Body of pancreas (tissue), 4 donors: ENCODE data around the gene DYNC1I1. TPM values are rescaled to one million over a fixed set of nuclear protein-coding genes. Genes with fewer than 3 reads are reported as not detected.
A peak's percentile ranks its signal among the peaks of the same experiment; 100 is the strongest.

Source experiments
- ATAC-seq: fragments of 150-250 bp; one replicate; pipeline ENCODE4 v1.9.1; 2016
- DNase-seq, 4 donors: peaks; one replicate each; pipeline ENCODE4 v3.0.0-alpha.2; 2019
- H3K27ac ChIP-seq, 4 donors: fragments of 200-600 bp; sonication (generic); 1 replicate in 3 of 4; 2 replicates in 1 of 4; pipeline versions ENCODE4 v1.5.1 to v1.6.1; 2016 to 2019; ENCODE audit warnings: mild to moderate bottlenecking in 1 of 4, mixed read lengths in 1 of 4, moderate library complexity in 1 of 4
- H3K27me3 ChIP-seq, 2 donors: fragments of 200-600 bp; sonication (generic); one replicate each; pipeline ENCODE4 v1.6.0; 2016; ENCODE audit warnings: mild to moderate bottlenecking in 1 of 2
- H3K36me3 ChIP-seq, 2 donors: fragments of 200-600 bp; sonication (generic); replicated peaks in 1 of 2; 2 replicates each; pipeline ENCODE4 v1.5.1; 2016; ENCODE audit warnings: low read depth in 2 of 2; ENCODE audit not compliant: insufficient read depth in 1 of 2
- H3K4me1 ChIP-seq: fragments of 200-600 bp; sonication (generic); one replicate; pipeline ENCODE4 v1.6.0; 2016
- H3K4me3 ChIP-seq, 2 donors: fragments of 200-600 bp; sonication (generic); 1 replicate in 1 of 2; 2 replicates in 1 of 2; pipeline ENCODE4 v1.5.1; 2016 to 2019
- H3K9me3 ChIP-seq, 3 donors: fragments of 200-600 bp; sonication (generic); 1 replicate in 2 of 3; 2 replicates in 1 of 3; pipeline ENCODE4 v1.5.1; 2016
- POLR2A ChIP-seq, 3 donors: fragments of 450-650 bp; IDR thresholded peaks; one replicate each; pipeline ENCODE4 v1.6.1; 2016; ENCODE audit warnings: antibody characterized with exemption in 3 of 3, mild to moderate bottlenecking in 2 of 3
- WGBS, 2 donors: methylation state at CpG; one replicate each; pipeline ENCODE4 v1.1.5; 2017; 5-methylcytosine and 5-hydroxymethylcytosine counted together
- intact Hi-C: fragments of 100-400 bp; cut with DNase I; formaldehyde crosslinking; loops from one replicate; pipeline ENCODE4 v1.15.1; 2023
- total RNA-seq, 2 donors: library from RNA; depleted of rRNA; stranded (reverse); fragments of >200 nt; gene quantifications; one replicate each; pipeline ENCODE4 v1.1.0, GENCODE V29; 2016
- TF ChIP-seq, protein P1 (sequence below), 7 experiments: fragments of 450-650 bp in 4 of 7; fragments of 200-600 bp in 3 of 7; sonication (generic) in 3 of 7; IDR thresholded peaks; one replicate each; pipeline ENCODE4 v1.5.1; 2016 to 2019; ENCODE audit warnings: antibody characterized with exemption in 7 of 7

The DYNC1I1 gene
- total RNA-seq, 2 donors from 2014 or later: 1.3 to 4.2 TPM

DNA sequence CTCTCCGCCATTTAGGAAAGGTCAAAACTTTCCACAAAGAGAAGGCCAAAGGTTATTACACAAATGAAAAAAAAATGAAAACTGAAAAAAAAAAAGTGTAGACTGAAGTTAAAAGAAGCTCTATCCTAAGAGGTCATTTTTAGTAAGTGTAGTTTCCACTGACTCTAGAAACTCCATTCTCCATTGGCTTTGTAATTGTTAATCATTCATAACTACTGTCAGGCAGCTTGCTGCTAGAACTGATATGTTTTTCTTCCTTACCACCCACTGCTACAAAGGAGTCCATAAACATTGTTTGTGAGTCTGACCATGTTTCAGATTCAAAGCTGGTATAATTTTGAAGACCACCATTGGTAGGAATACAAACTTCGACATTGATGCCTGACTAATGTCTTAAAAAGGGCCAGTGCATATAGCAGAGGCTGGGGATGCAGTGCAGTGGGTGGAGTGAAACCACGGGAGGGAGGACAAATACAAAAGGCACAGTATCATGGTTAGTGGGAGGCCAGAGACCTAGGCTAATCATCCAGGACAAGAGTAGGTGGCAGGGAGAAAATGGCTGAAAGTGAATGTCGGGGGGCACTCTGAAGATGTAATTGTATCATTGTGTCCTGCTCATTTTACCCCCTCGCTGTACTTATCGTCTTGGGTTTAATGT lies 16.9 kb upstream of the DYNC1I1 start:
- DNase-seq (no peak), ATAC-seq (no peak)
- no peaks in the 10 kb centered on the region for H3K4me1 ChIP-seq
- H3K36me3 ChIP-seq: no peaks in the 10 kb centered on the region
- TF ChIP-seq, protein P1, sequence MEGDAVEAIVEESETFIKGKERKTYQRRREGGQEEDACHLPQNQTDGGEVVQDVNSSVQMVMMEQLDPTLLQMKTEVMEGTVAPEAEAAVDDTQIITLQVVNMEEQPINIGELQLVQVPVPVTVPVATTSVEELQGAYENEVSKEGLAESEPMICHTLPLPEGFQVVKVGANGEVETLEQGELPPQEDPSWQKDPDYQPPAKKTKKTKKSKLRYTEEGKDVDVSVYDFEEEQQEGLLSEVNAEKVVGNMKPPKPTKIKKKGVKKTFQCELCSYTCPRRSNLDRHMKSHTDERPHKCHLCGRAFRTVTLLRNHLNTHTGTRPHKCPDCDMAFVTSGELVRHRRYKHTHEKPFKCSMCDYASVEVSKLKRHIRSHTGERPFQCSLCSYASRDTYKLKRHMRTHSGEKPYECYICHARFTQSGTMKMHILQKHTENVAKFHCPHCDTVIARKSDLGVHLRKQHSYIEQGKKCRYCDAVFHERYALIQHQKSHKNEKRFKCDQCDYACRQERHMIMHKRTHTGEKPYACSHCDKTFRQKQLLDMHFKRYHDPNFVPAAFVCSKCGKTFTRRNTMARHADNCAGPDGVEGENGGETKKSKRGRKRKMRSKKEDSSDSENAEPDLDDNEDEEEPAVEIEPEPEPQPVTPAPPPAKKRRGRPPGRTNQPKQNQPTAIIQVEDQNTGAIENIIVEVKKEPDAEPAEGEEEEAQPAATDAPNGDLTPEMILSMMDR (IDR thresholded peaks at IDR 0.05): no peak
- TF ChIP-seq POLR2A (IDR thresholded peaks at IDR 0.05): no peak
- no peaks in the 10 kb centered on the region for H3K27me3 ChIP-seq
- no peaks in the 10 kb centered on the region for H3K9me3 ChIP-seq
- H3K27ac ChIP-seq: no peak overlapping the region
- H3K4me3 ChIP-seq: no peak overlapping the region
- 78 to 83% methylated on average over 6 of the region's 6 CpGs for WGBS, 2 donors
- intact Hi-C loops: no loop called here

DNA sequence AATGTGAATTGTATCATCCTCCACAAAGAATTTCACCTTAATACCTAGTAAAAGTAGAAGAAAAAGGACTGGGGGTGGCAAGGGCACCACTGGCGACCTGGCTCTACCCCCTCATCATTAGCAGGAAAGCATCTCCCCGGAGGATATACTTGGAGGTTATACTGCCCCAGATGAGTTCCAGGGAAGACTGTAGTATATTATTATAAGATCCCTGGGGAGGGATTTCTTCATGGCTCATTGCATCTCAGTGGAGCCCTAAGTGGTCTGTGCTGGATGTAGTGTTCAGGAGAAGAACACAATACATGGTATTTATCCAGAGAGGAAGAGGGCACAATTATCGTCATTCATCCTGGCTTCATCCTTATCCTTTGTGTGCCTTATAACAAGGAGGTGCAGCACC lies 14.2 kb upstream of the DYNC1I1 start:
- DNase-seq (no peak), ATAC-seq (no peak)
- no peak for TF ChIP-seq POLR2A (IDR thresholded peaks at IDR 0.05)
- TF ChIP-seq, protein P1 (IDR thresholded peaks at IDR 0.05): no peak
- H3K4me1 ChIP-seq: no peaks in the 10 kb centered on the region
- intact Hi-C loops: no loop called here
- no peak overlapping the region for H3K4me3 ChIP-seq
- 50 to 73% methylated on average over 3 of the region's 3 CpGs for WGBS, 2 donors
- H3K9me3 ChIP-seq: no peaks in the 10 kb centered on the region
- H3K27me3 ChIP-seq: no peaks in the 10 kb centered on the region
- no peak overlapping the region for H3K27ac ChIP-seq
- no peaks in the 10 kb centered on the region for H3K36me3 ChIP-seq

DNA sequence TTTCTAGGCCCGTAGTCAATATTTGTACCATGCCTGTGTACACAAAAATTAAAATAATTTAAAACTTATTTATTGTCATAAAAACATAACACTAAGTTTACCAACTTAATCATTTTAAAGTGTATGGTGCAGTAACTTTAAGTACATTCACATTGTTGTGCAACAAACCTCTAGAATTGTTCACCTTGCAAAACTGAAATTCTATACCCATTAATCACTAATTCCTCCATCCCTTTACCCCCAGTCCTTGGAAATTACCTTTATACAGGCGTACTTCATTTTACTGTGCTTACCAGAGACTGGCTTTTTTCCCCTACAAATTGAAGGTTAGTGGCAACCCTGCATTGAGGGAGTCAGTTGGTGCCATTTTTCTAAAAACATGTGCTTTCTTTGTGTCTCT lies 6.3 kb upstream of the DYNC1I1 start:
- Histone ChIP-seq H3K27me3 (no peaks in the 10 kb centered on the region), H3K9me3 (no peaks in the 10 kb centered on the region), H3K4me1 (no peaks in the 10 kb centered on the region), H3K27ac (no peak overlapping the region), H3K36me3 (no peaks in the 10 kb centered on the region), H3K4me3 (no peak overlapping the region)
- DNase-seq: no peak
- no peak for ATAC-seq
- intact Hi-C loops: no loop called here
- 80 to 83% methylated on average over 2 of the region's 2 CpGs for WGBS, 2 donors
- TF ChIP-seq POLR2A (IDR thresholded peaks at IDR 0.05): no peak

DNA sequence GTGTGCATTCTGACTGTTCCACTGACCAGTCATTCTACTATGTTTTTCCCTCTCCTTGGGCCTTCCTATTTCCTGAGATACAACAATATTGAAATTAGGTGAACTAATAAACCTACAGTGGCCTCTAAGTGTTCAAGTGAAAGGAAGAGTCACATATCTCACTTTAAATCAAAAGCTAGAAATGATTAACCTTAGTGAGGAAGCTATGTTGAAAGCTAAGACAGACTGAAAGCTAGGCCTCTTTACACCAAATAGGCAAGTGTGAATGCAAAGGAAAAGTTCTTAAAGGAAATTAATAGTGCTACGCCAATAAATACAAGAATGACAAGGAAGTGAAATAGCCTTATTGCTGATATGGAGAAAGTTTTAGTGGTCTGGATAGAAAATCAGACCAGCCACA lies 5.7 kb upstream of the DYNC1I1 start:
- TF ChIP-seq POLR2A (IDR thresholded peaks at IDR 0.05): no peak
- TF ChIP-seq, protein P1 (IDR thresholded peaks at IDR 0.05): no peak
- Histone ChIP-seq H3K4me3 (no peak overlapping the region), H3K27ac (no peak overlapping the region), H3K4me1 (no peaks in the 10 kb centered on the region), H3K9me3 (no peaks in the 10 kb centered on the region), H3K36me3 (no peaks in the 10 kb centered on the region), H3K27me3 (no peaks in the 10 kb centered on the region)
- intact Hi-C loops: no loop called here
- DNase-seq: no peak
- ATAC-seq: no peak
- 88 to 91% methylated on average over 1 of the region's 1 CpG for WGBS, 2 donors

DNA sequence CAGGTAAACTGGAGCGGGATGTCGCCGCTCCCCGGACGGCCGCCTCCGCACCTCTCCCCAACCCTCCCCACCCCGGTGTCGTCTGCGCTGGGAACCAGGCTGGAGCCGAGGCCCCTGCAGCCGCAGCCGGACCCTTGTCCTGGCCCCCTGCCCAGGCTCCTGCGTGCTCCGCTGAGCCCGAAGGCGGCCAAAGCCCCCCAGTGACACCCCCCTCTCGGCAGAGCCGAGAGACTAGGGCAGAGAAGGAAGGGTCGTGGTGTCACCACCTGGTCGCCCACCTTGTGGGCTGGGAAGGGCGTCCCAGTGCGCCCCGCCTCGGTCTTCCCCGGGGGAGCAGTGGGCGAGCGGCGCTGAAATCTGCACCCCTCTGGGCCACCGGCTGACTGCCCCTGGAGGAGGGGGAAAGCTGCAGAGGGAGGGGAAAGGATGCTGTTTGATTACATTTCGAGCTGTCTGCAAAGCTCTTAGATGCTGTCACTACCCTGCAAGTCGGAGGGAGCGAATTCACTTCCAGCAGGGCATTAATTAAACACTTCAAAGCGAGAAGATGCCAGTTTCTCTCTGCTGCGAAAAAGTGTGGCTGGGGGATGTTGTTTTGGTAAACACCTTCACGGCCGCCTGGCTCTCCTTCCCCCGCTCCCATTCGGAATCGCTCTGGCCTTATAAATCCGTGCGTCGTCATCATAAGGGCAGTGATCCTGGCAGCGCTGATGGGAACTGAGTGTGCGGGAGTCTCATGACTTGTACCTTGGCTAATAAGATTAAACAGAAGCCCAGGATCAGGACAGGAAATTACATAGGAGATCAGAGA lies 622 bp downstream of the DYNC1I1 start:
- DNase-seq (peak; percentile 13 to 42 (median 34)), ATAC-seq (peak; percentile 33)
- peak overlapping the region; percentile 13 to 28 for H3K4me3 ChIP-seq
- intact Hi-C loops: no loop called here
- no peak overlapping the region for H3K27ac ChIP-seq
- no peaks in the 10 kb centered on the region for H3K9me3 ChIP-seq
- peaks cover 7% of the 10 kb centered on the region for H3K4me1 ChIP-seq
- H3K36me3 ChIP-seq: no peaks in the 10 kb centered on the region
- 12 to 47% methylated on average over 16 to 44 of the region's 45 CpGs for WGBS, 2 donors
- H3K27me3 ChIP-seq: no peaks in the 10 kb centered on the region
- peak in 1 of 3 donors; percentile 10 for TF ChIP-seq POLR2A (IDR thresholded peaks at IDR 0.05)
- TF ChIP-seq, protein P1 (IDR thresholded peaks at IDR 0.05): no peak
